DMS153 (cell line): ENCODE measurements around the gene ENGASE.
"Not testable (repeated sequence)": the region's sequence is repeated elsewhere in the genome, so short reads cannot be mapped to it uniquely, and the experiment has no call there.

Experiments
- DNase-seq: peaks from one replicate; lab custom pipeline; 2025; lab: John Stamatoyannopoulos, UW

The ENGASE gene

GRCh38 chr17:79074649-79075445 is at the start of gene ENGASE:
ENGASE (plus strand) TSS chr17:79074824; CDS start chr17:79074945, 121 bp downstream.
- peak; percentile 85 for DNase-seq

GRCh38 chr17:79024901-79025737 is 49.5 kb upstream of the ENGASE start:
- peak; percentile 39 for DNase-seq

- peak; percentile 76 for DNase-seq
Measured at GRCh38 chr17:79026376-79027273, 48.0 kb upstream of the ENGASE start.

GRCh38 chr17:79027274-79027924 is 47.2 kb upstream of the ENGASE start:
- DNase-seq = no peak

GRCh38 chr17:79027925-79028491 is 46.6 kb upstream of the ENGASE start:
- no peak for DNase-seq

GRCh38 chr17:79028496-79029326 is 45.9 kb upstream of the ENGASE start:
- no peak for DNase-seq

GRCh38 chr17:79029327-79030009 is 45.2 kb upstream of the ENGASE start:
- DNase-seq = no peak

- not testable (repeated sequence) for DNase-seq
Measured at GRCh38 chr17:79030636-79031035, 44.0 kb upstream of the ENGASE start.

GRCh38 chr17:79031996-79032875 is 42.4 kb upstream of the ENGASE start:
- DNase-seq = no peak

- no peak for DNase-seq
Measured at GRCh38 chr17:79033046-79033616, 41.5 kb upstream of the ENGASE start.

GRCh38 chr17:79033741-79034501 is 40.7 kb upstream of the ENGASE start:
- peak; percentile 41 for DNase-seq

- no peak for DNase-seq
Measured at GRCh38 chr17:79034931-79035485, 39.6 kb upstream of the ENGASE start.

GRCh38 chr17:79035686-79036085 is 38.9 kb upstream of the ENGASE start:
- DNase-seq = no peak

GRCh38 chr17:79036181-79036580 is 38.4 kb upstream of the ENGASE start:
- DNase-seq = no peak

- no peak for DNase-seq
Measured at GRCh38 chr17:79036596-79036995, 38.0 kb upstream of the ENGASE start.

GRCh38 chr17:79038545-79039135 is 36.0 kb upstream of the ENGASE start:
- DNase-seq = no peak

GRCh38 chr17:79039171-79039570 is 35.5 kb upstream of the ENGASE start:
- no peak for DNase-seq
